Stimulated activated CD8-positive, alpha-beta memory T cell treated with anti-CD3 and anti-CD28 coated beads, Interleukin-7, amount 100 ng/mL, for 1 hour (primary cell): ENCODE measurements around the gene PRB4.
"Not testable (repeated sequence)": the region's sequence is repeated elsewhere in the genome, so short reads cannot be mapped to it uniquely, and the experiment has no call there.

ENCODE experiments used
- DNase-seq, 2 donors: peaks; one replicate each; pipeline ENCODE4 v3.0.0-alpha.2; 2020; ENCODE audit warnings: low read depth in 2 of 2

Gene PRB4

DNA sequence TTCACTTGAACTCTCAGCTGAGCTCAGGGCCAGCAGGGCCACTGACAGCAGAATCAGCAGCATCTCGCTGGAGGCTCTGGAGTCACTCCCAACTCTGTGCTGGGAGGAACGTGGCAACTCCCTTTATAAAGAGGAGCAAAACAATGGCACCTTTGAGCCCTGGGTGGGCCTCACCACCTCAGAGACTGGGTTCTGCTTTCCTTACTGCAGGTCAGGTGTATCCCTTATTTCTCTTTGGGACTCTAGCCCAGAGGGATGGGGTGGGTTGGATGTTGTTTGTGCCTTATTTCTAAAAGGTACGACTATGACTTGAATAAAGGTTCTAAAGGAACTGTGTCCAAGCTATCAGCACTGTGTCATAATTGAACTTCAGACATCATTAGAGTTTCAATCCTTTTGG, at the start of gene PRB4:
Gene PRB4 (minus strand): TSS at position 101 of the 400 bp plus-strand sequence. CDS start 38 bp downstream, at position 63.
- DNase-seq = no peak

DNA sequence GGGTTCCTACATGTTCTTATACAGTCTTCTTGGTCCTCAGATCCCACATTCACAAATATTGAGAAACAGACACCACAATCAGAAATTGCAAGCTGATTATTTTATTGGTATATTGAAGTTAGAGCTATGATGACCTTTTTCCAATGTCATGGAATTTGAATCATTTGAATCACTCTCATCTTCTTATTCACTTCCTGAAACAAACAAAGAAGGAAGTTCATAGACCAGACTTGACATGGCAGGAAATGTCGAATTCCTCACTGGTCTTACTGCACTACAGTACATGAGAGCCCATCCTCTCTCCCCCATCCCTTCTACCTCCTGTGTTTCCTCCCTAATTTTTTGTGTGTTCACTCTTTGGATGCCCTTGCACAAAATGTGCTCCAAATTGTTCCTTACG, 41.5 kb upstream of the PRB4 start:
- not testable (repeated sequence) for DNase-seq

DNA sequence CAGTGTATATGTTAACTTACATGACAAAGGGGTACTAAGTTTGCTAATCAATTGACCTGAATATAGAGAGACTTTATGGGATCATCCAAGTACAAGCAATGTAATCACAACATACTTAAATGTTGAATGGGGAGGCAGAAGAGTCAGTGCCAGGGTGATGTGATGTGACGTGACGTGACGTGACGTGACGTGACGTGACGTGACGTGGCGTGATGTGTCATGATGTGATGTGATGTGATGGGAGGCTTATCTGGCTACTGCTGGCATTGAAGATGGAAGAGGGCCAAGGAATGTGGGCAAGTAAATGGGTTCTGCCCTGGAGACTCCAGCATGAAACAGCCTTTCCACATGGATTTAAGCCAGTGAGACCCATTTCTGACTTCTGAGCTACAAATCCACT, 38.2 kb upstream of the PRB4 start:
- DNase-seq = no peak

DNA sequence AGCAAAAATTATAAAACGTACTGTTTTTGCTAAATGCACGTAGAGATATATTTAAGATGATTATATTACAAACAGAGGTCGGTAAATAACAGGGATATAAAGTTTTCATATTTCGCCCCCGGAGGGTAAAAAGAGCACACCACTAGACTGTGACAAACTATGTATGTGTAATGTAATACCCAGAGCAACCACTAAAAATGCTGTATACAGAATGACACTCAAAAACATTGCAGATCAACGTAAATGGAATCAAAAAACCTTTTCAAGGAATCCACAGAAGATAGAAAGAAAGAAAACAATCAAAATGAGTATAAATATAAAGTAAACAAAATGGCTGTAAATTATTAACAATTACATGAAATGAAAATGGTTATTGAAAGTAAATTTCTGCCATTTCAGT, 37.6 kb upstream of the PRB4 start:
- DNase-seq = no peak

DNA sequence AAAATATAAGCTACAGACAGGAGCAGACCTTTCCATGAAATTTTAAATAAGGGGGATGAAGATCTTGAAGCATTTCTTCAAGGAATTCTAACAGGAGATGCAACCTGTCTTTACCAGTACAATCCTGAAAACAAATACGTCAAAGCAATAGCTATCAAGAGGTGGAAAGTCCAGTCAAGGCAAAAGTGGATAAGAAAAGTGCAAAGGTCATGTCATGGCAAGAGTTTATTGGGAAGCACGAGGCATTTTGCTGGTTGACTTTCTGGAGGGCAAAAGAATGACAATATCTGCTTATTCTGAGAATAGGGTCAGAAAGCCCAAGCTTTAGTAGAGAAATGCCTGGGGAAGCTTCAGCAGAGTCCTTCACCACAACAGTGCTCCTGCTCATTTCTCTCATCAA, 34.3 kb upstream of the PRB4 start:
- no peak for DNase-seq

DNA sequence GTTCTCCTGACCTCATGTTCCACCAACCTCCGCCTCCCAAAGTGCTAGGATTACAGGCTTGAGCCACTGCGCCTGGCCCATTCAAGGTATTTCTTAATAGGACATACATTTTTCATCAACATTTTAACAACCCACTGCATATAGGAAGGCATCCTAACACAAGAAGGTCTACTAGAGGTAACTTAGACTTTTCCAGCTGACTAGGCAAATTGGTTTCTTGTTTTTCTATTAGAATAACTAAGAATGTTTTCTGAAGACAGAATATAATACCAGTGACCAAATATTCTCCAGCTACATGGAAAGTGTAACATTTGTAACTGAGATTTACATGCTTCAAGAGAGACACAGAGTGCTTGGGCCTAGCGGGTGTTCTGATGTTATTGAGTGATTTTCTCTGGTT, 14.2 kb upstream of the PRB4 start:
- no peak for DNase-seq

DNA sequence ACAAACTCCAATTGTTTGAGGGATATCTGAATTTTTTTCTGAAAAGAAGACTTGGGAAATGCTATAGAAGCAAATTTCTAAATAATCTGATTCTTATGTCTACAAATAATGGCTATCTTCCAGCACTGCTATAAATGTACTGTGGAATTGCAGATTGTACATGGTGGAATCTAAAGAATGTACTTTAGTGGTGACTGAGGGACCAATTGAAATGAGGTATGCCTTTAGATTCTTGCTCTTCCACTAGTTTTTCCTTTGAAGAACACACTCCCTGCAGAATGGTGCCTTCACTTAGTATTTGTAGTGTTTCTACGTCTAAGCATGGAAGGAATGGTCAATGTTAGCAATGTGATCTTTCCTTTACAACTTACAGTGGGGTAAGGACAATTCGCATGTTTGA, 11.7 kb upstream of the PRB4 start:
- DNase-seq = no peak

DNA sequence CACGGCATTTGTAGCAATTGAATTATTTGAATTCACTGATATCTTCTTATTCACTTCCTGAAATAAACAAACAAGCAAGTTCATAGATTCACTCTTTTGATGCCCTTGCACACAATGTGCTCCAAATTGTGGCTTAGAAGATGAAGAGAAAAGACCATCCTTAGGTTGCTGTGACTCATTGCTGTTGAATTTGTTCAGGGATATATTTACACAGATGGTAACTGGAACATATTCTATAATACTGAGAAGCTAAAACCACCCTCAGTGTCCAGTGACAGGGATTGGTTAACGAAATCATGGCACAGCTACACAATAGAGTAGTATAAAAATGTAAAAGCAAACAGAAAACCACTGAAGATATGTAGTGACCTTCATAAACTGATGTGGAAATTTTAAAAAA, 3.1 kb downstream of the PRB4 start:
- no peak for DNase-seq

DNA sequence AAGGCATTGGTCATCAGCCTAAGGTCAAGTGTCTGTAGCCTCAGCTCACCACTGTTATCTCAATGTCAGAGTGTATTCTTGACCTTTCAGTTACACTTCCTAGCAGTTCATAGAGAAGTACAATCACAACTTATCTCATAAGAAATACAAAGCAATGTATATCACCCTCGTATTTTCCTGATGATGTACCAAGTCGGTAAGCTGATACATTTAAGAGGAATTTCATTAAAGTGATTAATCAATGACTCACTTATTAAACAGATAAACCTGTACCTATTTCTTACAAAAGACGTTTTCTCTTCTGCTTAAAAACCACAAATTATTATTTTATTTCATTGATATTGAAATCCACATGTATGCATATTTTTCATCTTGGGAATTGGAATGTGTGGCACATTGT, 36.8 kb downstream of the PRB4 start:
- DNase-seq = no peak

GRCh38 chr12:11269607-11270006, 40.6 kb downstream of the PRB4 start, which contains the start of gene PRB3:
TSS of gene PRB3 (minus strand) at chr12:11269707. CDS start at chr12:11269669, 38 bp downstream.
- DNase-seq = no peak

GRCh38 chr12:11264501-11264900, 45.7 kb downstream of the PRB4 start:
- no peak for DNase-seq
